Astrocyte of the hippocampus (primary cell): Measurements from ENCODE around the gene HOXC10.

Experiments
- DNase-seq: peaks from one replicate; pipeline ENCODE4 v3.0.0; 2011; ENCODE audit warnings: low read depth, low spot score

The HOXC10 gene

DNA sequence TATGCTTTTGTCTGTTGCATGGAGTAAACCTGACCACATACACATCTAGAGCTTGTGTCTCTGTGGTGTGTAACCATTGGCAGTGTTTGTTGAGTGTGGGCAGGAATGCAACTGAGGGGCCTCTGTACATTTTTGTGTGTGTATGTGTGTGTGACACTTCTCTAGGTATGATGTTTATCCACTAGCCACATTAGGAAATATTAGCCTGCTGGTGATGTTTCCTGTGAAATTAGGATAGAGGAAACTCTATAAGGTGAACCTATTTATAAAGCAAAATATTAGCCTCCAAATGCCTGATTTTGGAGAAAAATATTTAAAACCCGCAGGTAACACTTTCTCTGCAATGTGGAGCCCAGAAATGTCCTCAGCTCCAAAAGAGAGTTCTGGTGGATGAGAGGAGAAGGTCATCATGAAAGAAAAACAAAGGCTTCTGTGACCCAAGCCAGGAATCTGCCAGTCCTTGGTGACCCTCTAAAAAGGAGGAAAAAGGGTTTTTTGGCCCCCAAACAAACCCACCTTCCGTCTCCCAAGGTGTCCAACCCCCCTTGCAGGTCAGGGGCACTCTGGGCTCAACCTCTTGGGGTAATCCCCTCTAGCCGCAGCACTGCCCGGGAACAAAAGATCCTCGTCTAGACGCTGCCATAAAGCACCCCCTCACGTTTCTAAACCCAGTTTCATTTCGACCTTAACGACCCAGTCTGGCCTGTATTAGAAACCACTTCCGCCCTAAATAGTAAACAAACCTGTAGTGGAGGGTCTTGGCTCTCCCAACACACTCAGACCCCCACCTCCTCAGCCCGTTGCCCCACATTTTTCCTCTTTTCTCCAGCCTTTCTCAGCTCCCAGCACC lies 7.1 kb upstream of the HOXC10 start:
- no peak for DNase-seq

DNA sequence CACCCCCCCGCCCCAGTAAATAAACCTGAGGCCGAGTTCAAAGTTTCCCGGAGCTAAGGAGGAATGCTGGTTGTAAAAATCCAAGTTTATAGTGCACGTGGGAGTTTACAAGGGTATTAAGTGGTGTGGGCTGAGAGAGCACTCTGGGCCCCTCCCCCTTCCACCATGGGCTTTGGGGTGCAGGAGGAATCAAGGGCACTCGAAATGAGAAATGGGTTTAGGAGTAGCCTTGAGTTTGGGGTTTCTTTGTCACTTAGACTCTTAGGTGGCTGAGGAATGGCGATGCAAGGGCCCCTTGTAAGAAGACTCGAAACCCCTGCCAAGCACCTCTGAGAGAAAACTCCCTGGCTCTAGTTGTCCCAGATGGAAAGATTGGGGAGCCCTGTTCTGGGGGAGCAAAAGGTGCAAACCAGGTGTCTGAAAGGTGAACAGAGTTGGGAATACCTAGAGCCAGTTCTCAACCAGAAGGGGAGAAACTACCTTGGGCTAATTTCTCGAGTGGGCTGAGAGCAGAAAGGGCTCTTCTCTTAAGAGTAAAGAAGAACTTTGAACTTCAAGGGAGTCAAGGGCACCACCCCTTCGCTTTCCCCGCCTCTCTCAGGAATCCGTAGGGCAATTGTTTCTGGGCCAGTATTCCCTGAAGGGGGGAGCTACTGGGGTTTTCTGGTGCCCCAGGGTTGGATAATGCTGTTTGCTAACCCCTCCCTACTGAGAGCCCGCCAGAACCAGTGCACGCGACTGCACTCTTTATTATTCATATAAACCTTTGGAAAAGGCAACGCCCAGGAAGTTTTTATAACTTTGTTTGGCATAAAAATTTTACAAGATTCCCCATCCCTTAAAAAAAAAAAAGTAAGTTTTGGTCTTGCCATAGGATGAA lies 6.2 kb upstream of the HOXC10 start:
- DNase-seq, result no peak

- no peak for DNase-seq
Observed at GRCh38 chr12:53980104-53980801, 4.7 kb upstream of the HOXC10 start.

DNA sequence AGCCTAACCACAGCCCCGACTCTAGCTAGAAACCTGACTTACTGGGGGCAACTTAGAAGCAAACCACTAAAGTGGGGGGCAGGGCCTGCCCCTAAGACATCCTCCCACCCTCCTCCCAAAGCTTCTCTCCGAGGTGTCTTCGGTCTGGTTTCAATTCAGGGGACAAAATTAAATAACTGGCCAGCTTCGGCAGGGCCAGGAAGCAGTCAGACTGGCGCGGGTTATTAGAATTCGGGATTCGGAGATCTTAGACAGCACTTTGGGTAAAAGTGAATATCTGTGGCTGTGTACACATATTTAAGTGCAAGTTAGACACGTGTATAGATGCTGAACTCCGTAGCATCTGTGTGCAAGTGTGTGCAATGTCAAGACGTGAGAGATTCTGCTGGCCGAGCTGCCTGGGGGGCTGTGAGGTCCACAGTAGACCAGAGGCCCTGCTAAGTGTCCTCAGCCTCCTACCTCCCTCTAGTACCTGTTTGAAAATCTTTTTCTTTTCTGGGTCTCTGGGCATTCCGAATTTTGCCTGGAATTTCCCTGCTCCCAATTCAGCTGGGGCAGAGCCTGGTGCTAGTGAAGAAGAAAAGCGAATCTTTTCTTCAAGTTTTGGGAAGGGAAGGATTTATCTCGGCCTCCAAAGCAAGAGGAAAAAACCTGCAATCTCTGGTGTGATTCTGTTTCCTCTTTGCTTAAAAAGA lies 4.0 kb upstream of the HOXC10 start:
- DNase-seq, result no peak

DNA sequence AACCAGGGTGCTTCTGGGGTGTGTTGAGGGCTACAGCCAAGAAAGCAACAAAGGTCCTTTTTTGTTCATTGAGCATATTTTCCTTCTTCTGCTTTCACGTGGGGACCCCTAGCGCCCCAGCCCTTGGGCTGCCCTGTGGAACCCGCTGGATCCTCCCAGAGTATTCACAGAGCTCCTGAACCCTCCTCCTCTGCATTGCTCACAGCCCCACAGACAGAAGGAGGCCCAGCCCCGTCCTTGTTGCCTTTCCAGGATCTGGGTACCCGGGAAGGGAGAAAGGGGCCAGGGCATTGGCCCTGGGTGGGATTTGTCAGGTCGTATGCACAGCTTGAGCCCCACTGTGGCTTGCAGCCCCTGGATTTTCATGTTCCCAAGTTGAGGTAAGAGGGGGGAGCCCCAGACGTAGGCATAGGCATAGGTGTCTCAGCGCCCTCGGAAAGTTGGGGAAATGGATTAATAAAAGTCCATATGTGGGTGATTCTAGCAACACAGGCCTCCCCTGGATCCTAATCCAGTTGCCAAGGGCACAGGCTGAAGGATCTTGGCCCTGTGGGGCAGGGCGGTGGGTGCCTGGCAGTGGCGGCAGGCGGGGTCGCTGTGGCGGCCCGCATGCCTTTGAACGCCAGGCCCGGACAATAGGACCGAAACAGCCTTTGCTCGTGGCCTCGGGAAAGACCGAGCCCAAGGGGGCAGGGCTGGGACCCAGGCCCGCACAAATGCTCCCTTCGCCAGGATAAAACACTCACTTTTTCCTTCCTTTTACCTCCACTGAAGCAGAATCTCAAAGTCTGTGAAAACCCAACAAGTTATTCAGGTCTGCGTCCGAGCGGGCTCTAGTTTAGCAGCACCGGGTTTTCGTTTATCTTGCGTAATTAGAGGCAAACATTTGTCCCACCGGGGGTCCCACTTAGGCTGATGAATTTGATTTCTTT lies 3.0 kb upstream of the HOXC10 start:
- DNase-seq, result no peak

DNA sequence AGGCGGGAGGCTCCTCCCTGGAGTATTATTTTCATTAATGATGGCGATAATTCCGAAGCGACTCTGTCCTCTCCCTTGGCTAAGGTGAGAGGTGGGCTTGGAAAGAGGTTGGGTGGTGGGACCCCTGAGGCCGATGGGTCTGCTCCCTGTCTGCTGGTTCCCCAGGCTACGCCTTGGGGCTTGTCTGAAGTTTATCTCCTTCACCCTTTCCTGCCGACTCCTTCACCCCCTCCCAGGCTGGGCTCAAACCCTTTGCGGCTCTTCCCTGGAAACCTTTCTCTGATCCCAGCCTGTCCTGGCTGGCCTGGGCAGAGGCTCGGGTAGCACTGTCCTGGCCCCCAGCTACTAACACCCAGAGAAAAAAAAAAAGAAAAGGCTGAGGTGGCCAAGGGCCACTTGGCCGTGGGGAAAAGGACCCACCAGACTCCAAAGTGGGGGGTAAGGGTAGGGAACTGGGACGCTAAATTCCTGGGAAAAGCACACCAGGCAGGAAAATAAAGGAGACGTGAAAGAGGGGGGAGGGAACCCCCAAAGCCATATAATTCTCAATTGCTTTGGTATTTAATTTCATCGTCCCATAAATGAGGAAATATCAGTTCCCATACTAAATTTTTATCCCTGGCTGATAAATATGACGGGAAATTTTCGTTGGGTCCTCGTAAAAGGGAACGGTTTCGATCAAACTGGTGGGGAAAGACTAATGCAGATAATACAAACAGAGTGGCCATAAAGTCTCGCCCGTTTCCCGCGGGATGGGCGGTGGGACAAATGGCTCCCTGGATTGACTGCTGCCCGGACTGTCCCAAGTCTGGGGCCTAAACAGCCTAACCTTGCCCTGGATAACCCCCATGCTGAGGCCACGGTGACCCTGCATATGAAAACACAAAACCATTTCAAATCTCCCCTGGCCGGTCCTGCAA lies 2.0 kb upstream of the HOXC10 start:
- no peak for DNase-seq

DNA sequence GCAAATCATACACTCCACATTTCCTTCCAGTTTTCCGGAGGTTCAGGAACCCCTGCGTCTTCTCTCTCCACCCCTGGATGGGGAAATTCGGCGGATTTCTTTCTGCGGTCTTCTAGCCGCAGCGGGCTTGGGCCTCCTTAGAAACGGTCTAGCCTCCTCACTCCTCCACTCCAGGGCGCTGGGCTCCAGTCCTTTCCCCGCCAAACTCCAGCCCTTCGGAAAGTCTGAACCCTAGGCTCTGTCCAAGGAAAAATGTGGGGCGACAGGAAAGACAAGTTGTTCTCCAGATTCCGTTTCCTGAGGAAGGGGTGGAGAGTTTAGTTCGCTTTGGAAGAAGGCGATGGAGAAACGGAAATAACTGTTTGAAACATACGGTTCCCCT lies 1.4 kb upstream of the HOXC10 start:
- no peak for DNase-seq

DNA sequence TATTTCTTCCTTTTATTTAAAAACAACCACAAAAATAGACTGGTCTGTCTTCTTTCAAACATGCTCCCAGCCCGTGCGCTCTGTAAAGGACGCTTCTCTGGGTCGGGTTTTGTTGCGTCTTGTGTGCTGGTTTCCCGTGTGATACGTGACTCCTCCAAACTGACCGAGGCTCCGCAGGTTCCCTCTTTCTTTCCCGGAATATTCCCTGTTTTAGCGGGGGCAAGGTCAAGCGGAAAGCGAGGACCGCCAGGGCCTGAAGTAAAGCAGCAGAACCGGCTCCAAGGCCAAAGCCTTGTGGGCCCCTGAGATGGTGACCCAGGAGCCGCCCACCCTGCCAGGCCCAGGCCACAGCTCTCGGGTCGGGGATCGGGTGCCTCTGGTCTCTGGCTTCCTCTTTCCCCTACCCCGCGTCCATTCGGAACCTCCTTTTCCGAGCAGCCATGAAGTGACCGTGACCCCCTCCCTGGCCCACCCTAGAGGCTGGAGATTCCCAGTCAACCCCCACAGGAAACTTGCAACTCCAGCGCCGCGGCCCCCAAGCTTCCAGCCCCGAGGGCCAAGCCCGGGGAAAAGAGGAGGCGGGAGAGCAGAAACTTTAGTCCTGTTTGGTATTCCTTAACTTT lies 885 bp upstream of the HOXC10 start:
- DNase-seq, result no peak

- no peak for DNase-seq
Observed at GRCh38 chr12:53985692-53985993, 697 bp downstream of the HOXC10 start.

GRCh38 chr12:53985994-53986685 lies 1.2 kb downstream of the HOXC10 start:
- DNase-seq, result no peak

DNA sequence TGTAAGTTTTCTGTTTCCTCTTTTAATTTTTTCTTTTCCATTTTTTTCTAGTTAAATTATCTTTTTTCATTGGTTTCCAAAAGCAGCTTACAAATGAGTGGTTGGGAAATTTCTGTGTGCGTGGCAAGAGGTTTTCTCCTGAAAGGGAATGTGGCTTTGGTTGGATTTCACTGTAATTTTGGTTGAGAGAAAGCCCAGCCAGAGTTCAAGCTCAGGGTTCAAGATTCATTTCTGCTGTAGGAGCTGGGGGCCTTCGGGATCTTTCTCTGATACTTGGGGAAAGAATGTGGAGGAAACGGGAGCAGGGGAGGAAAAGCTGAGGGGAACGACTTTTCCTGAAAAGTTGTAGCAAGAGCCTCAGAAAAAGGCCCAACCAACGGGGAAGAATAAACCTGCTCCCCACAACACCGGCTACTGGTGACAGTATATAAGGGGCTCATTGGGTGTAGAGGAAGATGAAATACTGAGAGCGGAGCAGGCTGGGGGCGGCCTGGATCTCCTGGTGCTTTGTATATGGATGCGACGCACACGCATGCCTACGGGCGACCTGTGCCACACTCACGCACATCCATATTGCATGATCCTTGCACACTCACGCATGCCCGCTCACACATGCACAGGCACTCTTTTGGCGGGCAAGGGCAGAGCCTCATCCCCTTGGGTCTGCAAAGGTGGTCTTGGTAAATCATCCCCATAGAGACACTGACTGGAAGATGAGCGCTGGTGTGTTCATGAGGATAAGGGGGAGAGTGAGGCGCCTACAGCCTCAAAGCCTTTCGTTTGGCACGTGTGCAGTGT lies 1.9 kb downstream of the HOXC10 start:
- DNase-seq, result no peak

DNA sequence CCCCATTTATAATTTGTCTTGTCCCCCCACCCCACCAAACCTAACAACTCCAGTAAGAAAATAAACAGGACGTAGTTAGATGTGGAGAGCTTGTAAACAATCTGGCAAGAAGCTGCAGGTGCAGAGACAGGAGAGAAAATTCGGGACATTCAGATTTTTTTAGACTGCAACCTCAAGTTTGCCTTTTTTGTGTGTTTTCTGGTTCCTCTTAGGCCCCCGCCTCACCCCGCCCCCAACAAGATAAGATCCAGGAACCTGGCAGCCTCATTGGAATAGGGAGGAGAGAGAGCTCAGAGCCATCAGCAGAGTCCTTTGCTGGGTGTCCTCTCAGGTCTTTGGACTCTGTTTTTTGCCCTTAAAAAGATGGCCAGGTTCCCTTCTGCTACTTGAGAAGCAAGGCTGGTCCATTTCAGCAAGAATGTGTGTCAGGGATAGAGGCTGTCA lies 2.9 kb downstream of the HOXC10 start:
- no peak for DNase-seq

- no peak for DNase-seq
Observed at GRCh38 chr12:53988541-53989226, 3.7 kb downstream of the HOXC10 start.

GRCh38 chr12:53989227-53990113 lies 4.5 kb downstream of the HOXC10 start:
- DNase-seq, result no peak

GRCh38 chr12:53990311-53991076 lies 5.5 kb downstream of the HOXC10 start:
- no peak for DNase-seq
